Panc1 (cell line): ENCODE results near the gene ATG4D. TPM values are rescaled to one million over a fixed set of nuclear protein-coding genes. Genes with fewer than 3 reads are reported as not detected.

Source experiments
- ATAC-seq: fragments of 200-7000 bp; cut with Tn5 transposase; 2 replicates; pipeline ENCODE4 v1.9.1; 2020; ENCODE audit warnings: mild to moderate bottlenecking, moderate library complexity
- BruUV-seq: library from RNA; stranded (reverse); fragments of 400-500 nt; replicated peaks from 2 replicates; lab custom pipeline; 2021; lab: Mats Ljungman, UMichigan
- CTCF ChIA-PET: fragments of 300-600 bp; sonication (Branson Sonifier 250); formaldehyde crosslinking; loops from one replicate; lab custom pipeline; 2022; ENCODE audit warnings: antibody characterized with exemption; lab: Charles Lee
- POLR2A ChIA-PET: fragments of 300-600 bp; sonication (Branson Sonifier 250); formaldehyde crosslinking; loops from one replicate; lab custom pipeline; 2022; ENCODE audit warnings: antibody characterized with exemption; lab: Charles Lee
- DNase-seq: peaks from one replicate; pipeline ENCODE4 v3.0.0-alpha.2; 2010; ENCODE audit warnings: low read depth, low spot score
- H3K27ac ChIP-seq: 2 replicates; pipeline ENCODE4 v1.5.1; 2011; ENCODE audit warnings: mild to moderate bottlenecking, low read length, inconsistent platforms
- H3K27me3 ChIP-seq: fragments of 200-500 bp; sonication (Bioruptor generic); 2 replicates; pipeline ENCODE4 v1.6.0; 2014; ENCODE audit warnings: low read length, inconsistent platforms; ENCODE audit not compliant: control insufficient read depth, insufficient read depth
- H3K36me3 ChIP-seq: fragments of 200-500 bp; sonication (Bioruptor generic); 2 replicates; pipeline ENCODE4 v1.5.1; 2014; ENCODE audit warnings: inconsistent platforms, mild to moderate bottlenecking, low read length, moderate library complexity; ENCODE audit not compliant: control insufficient read depth, insufficient read depth
- H3K4me1 ChIP-seq: 2 replicates; pipeline ENCODE4 v1.5.1; 2011; ENCODE audit warnings: inconsistent platforms, mild to moderate bottlenecking, low read length, moderate library complexity; ENCODE audit not compliant: control insufficient read depth, insufficient read depth
- H3K4me3 ChIP-seq, 2 experiments: 2 replicates each; pipeline ENCODE4 v1.5.1; 2011 to 2012; ENCODE audit warnings: low read depth in 2 of 2, low read length in 2 of 2, mild to moderate bottlenecking in 2 of 2, inconsistent platforms in 1 of 2, moderate library complexity in 1 of 2
- H3K9me3 ChIP-seq: fragments of 200-500 bp; sonication (Bioruptor generic); 2 replicates; pipeline ENCODE4 v1.5.1; 2014; ENCODE audit warnings: low read depth, mild to moderate bottlenecking, inconsistent platforms, low read length, moderate library complexity; ENCODE audit not compliant: control insufficient read depth, insufficient read depth
- POLR2AphosphoS5 ChIP-seq: IDR thresholded peaks from 2 replicates; pipeline ENCODE4 v1.6.1; 2012; ENCODE audit warnings: mild to moderate bottlenecking, low read depth, low read length, moderate library complexity
- SIN3A ChIP-seq: IDR thresholded peaks from 2 replicates; pipeline ENCODE4 v1.6.1; 2012; ENCODE audit warnings: low read depth, mild to moderate bottlenecking, low read length, moderate library complexity, borderline replicate concordance; ENCODE audit not compliant: insufficient read depth
- TCF7L2 ChIP-seq: IDR thresholded peaks from 2 replicates; pipeline ENCODE4 v1.6.1; 2011; ENCODE audit warnings: mild to moderate bottlenecking, low read depth, low read length, inconsistent platforms
- in situ Hi-C: cut with HindIII; loops from 2 replicates; pipeline ENCODE4 v1.10.0; 2016; ENCODE audit warnings: low sequenced_read_pairs, low pct_unique_long_range_greater_than_20kb
- intact Hi-C: fragments of 100-400 bp; cut with micrococcal nuclease; formaldehyde crosslinking; loops from one replicate; pipeline ENCODE4 v1.10.0; 2022; ENCODE audit not compliant: unreplicated experiment
- microRNA-seq: library from miRNA; unstranded; fragments of <30 nt; microRNA quantifications from one replicate; pipeline ENCODE4 v1.1.0, GENCODE V29; 2020; ENCODE audit not compliant: unreplicated experiment
- total RNA-seq: library from RNA; stranded (reverse); gene quantifications from one replicate; pipeline ENCODE4 v1.2.1, GENCODE V29; 2021; ENCODE audit not compliant: unreplicated experiment
- TF ChIP-seq, protein P1 (sequence below), 2 experiments: IDR thresholded peaks; 2 replicates each; pipeline ENCODE4 v1.6.1; 2011 to 2012; ENCODE audit warnings: low read depth in 2 of 2, control low read depth in 1 of 2, low read length in 1 of 2, mild to moderate bottlenecking in 1 of 2, moderate library complexity in 1 of 2; ENCODE audit not compliant: insufficient read depth in 1 of 2
- TF ChIP-seq, protein P2 (sequence below): fragments of 450-650 bp; IDR thresholded peaks from 2 replicates; pipeline ENCODE4 v1.5.1; 2017; ENCODE audit warnings: mild to moderate bottlenecking

The ATG4D gene
- total RNA-seq, 1 experiment from 2014 or later: 28.0 TPM

GRCh38 chr19:10602330-10603083 lies 58.8 kb downstream of the ATG4D start:
- Histone ChIP-seq H3K36me3 (no peaks in the 10 kb centered on the region), H3K9me3 (no peaks in the 10 kb centered on the region), H3K27me3 (no peaks in the 10 kb centered on the region), H3K4me1 (peaks cover 16% of the 10 kb centered on the region), H3K4me3 (peak overlapping the region; percentile 63 to 71), H3K27ac (peak overlapping the region; percentile 68)
- ChIA-PET CTCF (interaction anchor here (0.8 kb wide), 1 partner anchor 42 kb away, joined by 13 read pairs; no protein-coding TSS in a partner anchor), POLR2A (interaction anchor here (0.5 to 0.7 kb wide), 5 partner anchors 22 to 473 kb away, joined by 3 to 11 read pairs (median 5); no protein-coding TSS in a partner anchor)
- no peak for TF ChIP-seq TCF7L2
- TF ChIP-seq, protein P1, sequence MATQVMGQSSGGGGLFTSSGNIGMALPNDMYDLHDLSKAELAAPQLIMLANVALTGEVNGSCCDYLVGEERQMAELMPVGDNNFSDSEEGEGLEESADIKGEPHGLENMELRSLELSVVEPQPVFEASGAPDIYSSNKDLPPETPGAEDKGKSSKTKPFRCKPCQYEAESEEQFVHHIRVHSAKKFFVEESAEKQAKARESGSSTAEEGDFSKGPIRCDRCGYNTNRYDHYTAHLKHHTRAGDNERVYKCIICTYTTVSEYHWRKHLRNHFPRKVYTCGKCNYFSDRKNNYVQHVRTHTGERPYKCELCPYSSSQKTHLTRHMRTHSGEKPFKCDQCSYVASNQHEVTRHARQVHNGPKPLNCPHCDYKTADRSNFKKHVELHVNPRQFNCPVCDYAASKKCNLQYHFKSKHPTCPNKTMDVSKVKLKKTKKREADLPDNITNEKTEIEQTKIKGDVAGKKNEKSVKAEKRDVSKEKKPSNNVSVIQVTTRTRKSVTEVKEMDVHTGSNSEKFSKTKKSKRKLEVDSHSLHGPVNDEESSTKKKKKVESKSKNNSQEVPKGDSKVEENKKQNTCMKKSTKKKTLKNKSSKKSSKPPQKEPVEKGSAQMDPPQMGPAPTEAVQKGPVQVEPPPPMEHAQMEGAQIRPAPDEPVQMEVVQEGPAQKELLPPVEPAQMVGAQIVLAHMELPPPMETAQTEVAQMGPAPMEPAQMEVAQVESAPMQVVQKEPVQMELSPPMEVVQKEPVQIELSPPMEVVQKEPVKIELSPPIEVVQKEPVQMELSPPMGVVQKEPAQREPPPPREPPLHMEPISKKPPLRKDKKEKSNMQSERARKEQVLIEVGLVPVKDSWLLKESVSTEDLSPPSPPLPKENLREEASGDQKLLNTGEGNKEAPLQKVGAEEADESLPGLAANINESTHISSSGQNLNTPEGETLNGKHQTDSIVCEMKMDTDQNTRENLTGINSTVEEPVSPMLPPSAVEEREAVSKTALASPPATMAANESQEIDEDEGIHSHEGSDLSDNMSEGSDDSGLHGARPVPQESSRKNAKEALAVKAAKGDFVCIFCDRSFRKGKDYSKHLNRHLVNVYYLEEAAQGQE (IDR thresholded peaks at IDR 0.05; ENCODE audit: insufficient read depth in 1 of 2, low read depth in 2 of 2, low read length in 1 of 2): no peak
- TF ChIP-seq, protein P2, sequence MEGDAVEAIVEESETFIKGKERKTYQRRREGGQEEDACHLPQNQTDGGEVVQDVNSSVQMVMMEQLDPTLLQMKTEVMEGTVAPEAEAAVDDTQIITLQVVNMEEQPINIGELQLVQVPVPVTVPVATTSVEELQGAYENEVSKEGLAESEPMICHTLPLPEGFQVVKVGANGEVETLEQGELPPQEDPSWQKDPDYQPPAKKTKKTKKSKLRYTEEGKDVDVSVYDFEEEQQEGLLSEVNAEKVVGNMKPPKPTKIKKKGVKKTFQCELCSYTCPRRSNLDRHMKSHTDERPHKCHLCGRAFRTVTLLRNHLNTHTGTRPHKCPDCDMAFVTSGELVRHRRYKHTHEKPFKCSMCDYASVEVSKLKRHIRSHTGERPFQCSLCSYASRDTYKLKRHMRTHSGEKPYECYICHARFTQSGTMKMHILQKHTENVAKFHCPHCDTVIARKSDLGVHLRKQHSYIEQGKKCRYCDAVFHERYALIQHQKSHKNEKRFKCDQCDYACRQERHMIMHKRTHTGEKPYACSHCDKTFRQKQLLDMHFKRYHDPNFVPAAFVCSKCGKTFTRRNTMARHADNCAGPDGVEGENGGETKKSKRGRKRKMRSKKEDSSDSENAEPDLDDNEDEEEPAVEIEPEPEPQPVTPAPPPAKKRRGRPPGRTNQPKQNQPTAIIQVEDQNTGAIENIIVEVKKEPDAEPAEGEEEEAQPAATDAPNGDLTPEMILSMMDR: no peak
- no peak for TF ChIP-seq SIN3A
- TF ChIP-seq POLR2AphosphoS5: no peak
- in situ Hi-C loops: no loop called here
- DNase-seq: no peak
- no TSS peak for BruUV-seq
- peak; percentile 98 for ATAC-seq
- intact Hi-C loops: no loop called here

Small RNA genes within 50 kb of the gene (microRNA-seq; reads per million reads assigned to microRNA genes)
- gene MIR1238: not detected

Other genes starting within 250 kb of the ATG4D start
- 1.3 TPM for gene ZGLP1, start 234.1 kb upstream of the ATG4D start, total RNA-seq
- gene FDX2, start 227.9 kb upstream of the ATG4D start, total RNA-seq: 25.5 TPM
- 55.6 TPM for gene RAVER1, start 210.4 kb upstream of the ATG4D start, total RNA-seq
- gene ICAM3, start 204.3 kb upstream of the ATG4D start, total RNA-seq: 10.5 TPM
- 104 TPM for gene TYK2, start 163.3 kb upstream of the ATG4D start, total RNA-seq
- 162 TPM for gene CDC37, start 140.4 kb upstream of the ATG4D start, total RNA-seq
- 25.8 TPM for gene PDE4A, start 123.4 kb upstream of the ATG4D start, total RNA-seq
- gene KEAP1, start 40.5 kb upstream of the ATG4D start, total RNA-seq: 102 TPM
- gene S1PR5, start 26.5 kb upstream of the ATG4D start, total RNA-seq: 3.4 TPM
- gene KRI1, start 22.1 kb downstream of the ATG4D start, total RNA-seq: 34.5 TPM
- gene CDKN2D, start 25.1 kb downstream of the ATG4D start, total RNA-seq: 7.3 TPM
- gene AP1M2, start 43.4 kb downstream of the ATG4D start, total RNA-seq: 10.1 TPM
- 31.5 TPM for gene SLC44A2, start 81.6 kb downstream of the ATG4D start, total RNA-seq
- 365 TPM for gene ILF3, start 110.4 kb downstream of the ATG4D start, total RNA-seq
- gene QTRT1, start 157.5 kb downstream of the ATG4D start, total RNA-seq: 69.9 TPM
- 125 TPM for gene DNM2, start 174.2 kb downstream of the ATG4D start, total RNA-seq